HFFc6 (cell line): ENCODE data around the gene TRAPPC1. TPM values are rescaled to one million over a fixed set of nuclear protein-coding genes. Genes with fewer than 3 reads are reported as not detected.

Experiments used
- DNase-seq: peaks from one replicate; pipeline ENCODE4 v3.0.0-alpha.2; 2018
- H3K27ac Mint-ChIP-seq: 2 replicates; pipeline ENCODE4 v1.8.0; 2020; ENCODE audit warnings: mild to moderate bottlenecking, mixed read lengths
- H3K27me3 Mint-ChIP-seq: 2 replicates; pipeline ENCODE4 v1.8.0; 2021; ENCODE audit warnings: mild to moderate bottlenecking, moderate library complexity, mixed read lengths; ENCODE audit not compliant: insufficient read depth
- H3K36me3 Mint-ChIP-seq: 2 replicates; pipeline ENCODE4 v1.8.0; 2021; ENCODE audit warnings: low read depth, mixed read lengths
- H3K4me1 Mint-ChIP-seq: 2 replicates; pipeline ENCODE4 v1.8.0; 2020; ENCODE audit warnings: low read depth, mixed read lengths
- H3K4me3 Mint-ChIP-seq: 2 replicates; pipeline ENCODE4 v1.8.0; 2020; ENCODE audit warnings: mild to moderate bottlenecking, moderate library complexity, mixed read lengths
- H3K9me3 Mint-ChIP-seq: 2 replicates; pipeline ENCODE4 v1.8.0; 2020; ENCODE audit warnings: mild to moderate bottlenecking, mixed read lengths
- CTCF ChIP-seq: fragments of 200-600 bp; sonication (generic); IDR thresholded peaks from 2 replicates; pipeline ENCODE4 v1.5.0; 2021; ENCODE audit warnings: antibody characterized with exemption, mild to moderate bottlenecking
- total RNA-seq, 6 experiments: library from RNA; stranded (reverse); fragmentation: NEBNext Ultra II Directional; extraction: Animal tissue kit (Norgen Biotek cat#: 25700); gene quantifications; 2 replicates in 1 of 6; 3 replicates in 5 of 6; pipeline ENCODE4 v1.2.3, GENCODE V29; 2021

The TRAPPC1 gene
- total RNA-seq, 6 experiments from 2014 or later = 244 to 309 (median 288) TPM

GRCh38 chr17:7897090-7897489 is 34.7 kb downstream of the TRAPPC1 start:
- H3K27ac Mint-ChIP-seq = 0 out of 2 replicates have a peak overlapping the region, but pooled peaks have one; percentile 17
- DNase-seq = no peak
- H3K4me3 Mint-ChIP-seq = no peak overlapping the region

GRCh38 chr17:7894866-7895265 is 36.9 kb downstream of the TRAPPC1 start:
- H3K27ac Mint-ChIP-seq = no peak overlapping the region
- H3K4me1 Mint-ChIP-seq = peaks cover 5% of the 10 kb centered on the region; the same call in 1 of the 2 replicates
- H3K9me3 Mint-ChIP-seq = no peaks in the 10 kb centered on the region
- peaks cover 40% of the 10 kb centered on the region for H3K36me3 Mint-ChIP-seq
- DNase-seq = no peak
- no peak overlapping the region for H3K4me3 Mint-ChIP-seq
- no peak for TF ChIP-seq CTCF
- no peaks in the 10 kb centered on the region for H3K27me3 Mint-ChIP-seq

More at GRCh38 chr17:7897090-7897489, 34.7 kb downstream of the TRAPPC1 start:
- H3K27me3 Mint-ChIP-seq = no peaks in the 10 kb centered on the region
- H3K36me3 Mint-ChIP-seq = peaks cover 45% of the 10 kb centered on the region
- TF ChIP-seq CTCF = no peak
- no peaks in the 10 kb centered on the region for H3K9me3 Mint-ChIP-seq
- peaks cover 5% of the 10 kb centered on the region; the same call in 1 of the 2 replicates for H3K4me1 Mint-ChIP-seq

GRCh38 chr17:7894226-7894625 is 37.5 kb downstream of the TRAPPC1 start:
- Mint-ChIP-seq H3K27me3 (peaks cover 2% of the 10 kb centered on the region; the same call in 1 of the 2 replicates), H3K9me3 (no peaks in the 10 kb centered on the region), H3K4me1 (peaks cover 5% of the 10 kb centered on the region; the same call in 1 of the 2 replicates), H3K27ac (no peak overlapping the region), H3K36me3 (peaks cover 35% of the 10 kb centered on the region), H3K4me3 (no peak overlapping the region)
- DNase-seq = no peak
- no peak for TF ChIP-seq CTCF

GRCh38 chr17:7893187-7893880 is 38.4 kb downstream of the TRAPPC1 start:
- no peak for TF ChIP-seq CTCF
- Mint-ChIP-seq H3K36me3 (peaks cover 35% of the 10 kb centered on the region), H3K9me3 (no peaks in the 10 kb centered on the region), H3K27ac (no peak overlapping the region), H3K4me3 (no peak overlapping the region), H3K27me3 (peaks cover 2% of the 10 kb centered on the region; the same call in 1 of the 2 replicates), H3K4me1 (peaks cover 5% of the 10 kb centered on the region; the same call in 1 of the 2 replicates)
- DNase-seq = no peak

- peaks cover 4% of the 10 kb centered on the region for H3K27me3 Mint-ChIP-seq
Observed at GRCh38 chr17:7889166-7889955, 42.4 kb downstream of the TRAPPC1 start.

More at GRCh38 chr17:7889166-7889955, 42.4 kb downstream of the TRAPPC1 start:
- DNase-seq = peak; percentile 88
- Mint-ChIP-seq H3K4me3 (no peak overlapping the region; the same call in 1 of the 2 replicates), H3K9me3 (no peaks in the 10 kb centered on the region), H3K27ac (no peak overlapping the region), H3K36me3 (peaks cover 7% of the 10 kb centered on the region), H3K4me1 (no peaks in the 10 kb centered on the region)
- peak; percentile 71 for TF ChIP-seq CTCF
